ENCODE results near the gene TNFAIP3.

The TNFAIP3 gene

GRCh38 chr6:137923866-137924653 lies 57.0 kb downstream of the TNFAIP3 start:
- no peak for DNase-seq (ENCODE audit: low spot score)

GRCh38 chr6:137925141-137925698 lies 58.2 kb downstream of the TNFAIP3 start:
- no peak for DNase-seq (ENCODE audit: low spot score)

GRCh38 chr6:137926207-137926731 lies 59.2 kb downstream of the TNFAIP3 start:
- peak; percentile 95 for DNase-seq (ENCODE audit: low spot score)

- DNase-seq (ENCODE audit: low spot score), result no peak
Measured at GRCh38 chr6:137926985-137927384, 59.9 kb downstream of the TNFAIP3 start.

GRCh38 chr6:137927777-137928218 lies 60.7 kb downstream of the TNFAIP3 start:
- peak; percentile 63 for DNase-seq (ENCODE audit: low spot score)

GRCh38 chr6:137928286-137928685 lies 61.2 kb downstream of the TNFAIP3 start:
- DNase-seq (ENCODE audit: low spot score), result no peak

GRCh38 chr6:137931849-137932465 lies 64.9 kb downstream of the TNFAIP3 start:
- no peak for DNase-seq (ENCODE audit: low spot score)

All from kidney tubule cell (primary cell).